Esophagus muscularis mucosa (tissue), 4 donors: Measurements from ENCODE around the gene C1S. TPM values are rescaled to one million over a fixed set of nuclear protein-coding genes. Genes with fewer than 3 reads are reported as not detected.

Experiments used
- DNase-seq: peaks from one replicate; pipeline ENCODE4 v3.0.0-alpha.2; 2017; ENCODE audit errors: extremely low spot score
- H3K27ac ChIP-seq, 4 donors: fragments of 200-600 bp; sonication (generic); replicated peaks in 1 of 4; 1 replicate in 3 of 4; 2 replicates in 1 of 4; pipeline ENCODE4 v1.5.1; 2016 to 2019; ENCODE audit warnings: mild to moderate bottlenecking in 1 of 4
- H3K27me3 ChIP-seq, 4 donors: fragments of 200-600 bp; sonication (generic); one replicate each; pipeline versions ENCODE4 v1.5.1 to v1.6.0; 2016 to 2019
- H3K36me3 ChIP-seq, 4 donors: fragments of 200-600 bp; sonication (generic); one replicate each; pipeline ENCODE4 v1.5.1; 2016 to 2019
- H3K4me1 ChIP-seq, 4 donors: fragments of 200-600 bp; sonication (generic); one replicate each; pipeline ENCODE4 v1.5.1; 2016 to 2019
- H3K4me3 ChIP-seq, 4 donors: fragments of 200-600 bp; sonication (generic); 1 replicate in 2 of 4; 2 replicates in 2 of 4; pipeline ENCODE4 v1.5.1; 2016 to 2019; ENCODE audit warnings: mild to moderate bottlenecking in 4 of 4, moderate library complexity in 1 of 4
- H3K9me3 ChIP-seq, 4 donors: fragments of 200-600 bp; sonication (generic); 1 replicate in 3 of 4; 2 replicates in 1 of 4; pipeline ENCODE4 v1.5.1; 2016 to 2019
- CTCF ChIP-seq, 3 experiments: fragments of 200-600 bp in 2 of 3; fragments of 450-650 bp in 1 of 3; sonication (generic) in 2 of 3; IDR thresholded peaks; one replicate each; pipeline ENCODE4 v1.5.1; 2017 to 2019; ENCODE audit warnings: antibody characterized with exemption in 3 of 3, mild to moderate bottlenecking in 2 of 3, moderate library complexity in 1 of 3
- EP300 ChIP-seq: sonication (generic); formaldehyde crosslinking; IDR thresholded peaks from one replicate; pipeline ENCODE4 v1.6.1; 2017; ENCODE audit warnings: antibody characterized with exemption
- POLR2A ChIP-seq: fragments of 450-650 bp; IDR thresholded peaks from one replicate; pipeline ENCODE4 v1.6.1; 2017; ENCODE audit warnings: antibody characterized with exemption, moderate library complexity, mild to moderate bottlenecking, low read depth
- POLR2AphosphoS5 ChIP-seq, 2 donors: sonication (generic); formaldehyde crosslinking; IDR thresholded peaks; one replicate each; pipeline ENCODE4 v1.6.1; 2017; ENCODE audit warnings: antibody characterized with exemption in 2 of 2
- WGBS: methylation state at CpG from one replicate; pipeline ENCODE4 v1.1.5; 2018; 5-methylcytosine and 5-hydroxymethylcytosine counted together
- intact Hi-C: fragments of 100-400 bp; cut with DNase I; formaldehyde crosslinking; loops from one replicate; pipeline ENCODE4 v1.15.1; 2023
- total RNA-seq, 4 donors: library from RNA; depleted of rRNA; stranded (reverse); fragments of >200 nt; gene quantifications; one replicate each; pipeline versions ENCODE4 v1.1.0 to v1.2.1, GENCODE V29; 2016

The C1S gene
- total RNA-seq, 4 donors from 2014 or later, result 454 to 549 (median 512) TPM

GRCh38 chr12:7073946-7074345 is 13.4 kb downstream of the C1S start:
- no peak for DNase-seq
- TF ChIP-seq CTCF (IDR thresholded peaks at IDR 0.05), result no peak
- TF ChIP-seq POLR2A, result no peak
- no peak for TF ChIP-seq EP300
- no peak for TF ChIP-seq POLR2AphosphoS5 (IDR thresholded peaks at IDR 0.05)
- Histone ChIP-seq H3K9me3 (no peaks in the 10 kb centered on the region), H3K36me3 (peaks cover 0 to 20% (median 19%) of the 10 kb centered on the region in 4 donors), H3K27me3 (no peaks in the 10 kb centered on the region), H3K4me3 (no peak overlapping the region), H3K27ac (no peak overlapping the region), H3K4me1 (peaks cover 0 to 9% (median 6%) of the 10 kb centered on the region in 4 donors)
- intact Hi-C loops, result no loop called here
- 53% methylated on average over 1 of the region's 1 CpG for WGBS

- intact Hi-C loops, result no loop called here
- H3K27me3 ChIP-seq, result no peaks in the 10 kb centered on the region
- H3K9me3 ChIP-seq, result no peaks in the 10 kb centered on the region
- peaks cover 9 to 24% (median 20%) of the 10 kb centered on the region in 4 donors for H3K4me1 ChIP-seq
- peaks cover 2 to 8% (median 4%) of the 10 kb centered on the region in 4 donors for H3K36me3 ChIP-seq
- TF ChIP-seq POLR2A (no peak), EP300 (no peak), CTCF (IDR thresholded peaks at IDR 0.05) (no peak)
- H3K4me3 ChIP-seq, result no peak overlapping the region
- WGBS, result 88% methylated on average over 3 of the region's 3 CpGs
- H3K27ac ChIP-seq, result no peak overlapping the region
- no peak for DNase-seq
Observed at GRCh38 chr12:7075518-7075917, 15.0 kb downstream of the C1S start.

DNA sequence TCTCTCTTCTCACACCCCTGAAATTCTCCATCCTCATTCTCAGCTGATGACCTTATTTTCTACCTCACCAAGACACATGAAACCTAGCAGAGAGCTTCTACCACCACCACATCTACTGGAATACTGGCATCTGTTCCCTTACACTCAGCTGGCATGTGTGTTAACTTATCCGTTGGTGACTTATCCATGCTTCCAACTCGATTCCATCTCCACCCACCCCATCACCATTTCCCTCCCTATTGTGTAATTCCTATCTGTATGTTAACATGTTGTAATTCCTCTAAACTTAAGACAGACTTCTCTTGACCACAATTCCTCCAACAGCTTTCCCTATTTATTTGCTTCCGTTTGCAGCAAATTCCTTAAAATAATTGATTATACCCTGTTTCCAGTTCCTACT is 15.4 kb downstream of the C1S start:
- Histone ChIP-seq H3K27ac (no peak overlapping the region), H3K9me3 (no peaks in the 10 kb centered on the region), H3K4me1 (peaks cover 9 to 27% (median 25%) of the 10 kb centered on the region in 4 donors), H3K36me3 (peaks cover 2 to 8% (median 6%) of the 10 kb centered on the region in 4 donors), H3K4me3 (no peak overlapping the region), H3K27me3 (no peaks in the 10 kb centered on the region)
- WGBS, result 85% methylated on average over 3 of the region's 3 CpGs
- TF ChIP-seq CTCF (IDR thresholded peaks at IDR 0.05) (no peak), EP300 (no peak), POLR2A (no peak), POLR2AphosphoS5 (IDR thresholded peaks at IDR 0.05) (no peak)
- intact Hi-C loops, result no loop called here
- DNase-seq, result no peak

DNA sequence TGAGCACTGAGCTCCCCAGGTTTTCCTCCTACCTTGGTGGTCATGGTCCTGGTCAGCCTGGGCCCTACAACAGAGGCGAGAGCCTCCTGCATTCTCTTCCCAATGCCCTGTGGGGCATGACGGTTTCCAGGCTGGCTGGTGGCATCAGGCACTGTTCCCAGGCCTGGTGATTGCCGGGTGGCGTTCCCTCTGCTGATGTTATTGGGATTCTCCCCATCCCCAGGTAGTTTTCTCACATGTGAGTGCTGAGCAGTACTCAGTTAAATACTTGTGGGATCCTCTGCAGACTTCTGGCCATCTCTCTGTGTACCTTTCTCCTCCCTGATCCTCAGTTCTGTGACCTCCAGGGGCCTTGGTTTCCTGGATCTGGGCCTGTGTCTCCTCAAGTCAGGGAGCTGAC is 16.0 kb downstream of the C1S start:
- WGBS, result 100% methylated on average over 2 of the region's 4 CpGs
- Histone ChIP-seq H3K9me3 (no peaks in the 10 kb centered on the region), H3K36me3 (peaks cover 7 to 14% (median 12%) of the 10 kb centered on the region in 4 donors), H3K27ac (no peak overlapping the region), H3K4me1 (peaks cover 9 to 31% (median 26%) of the 10 kb centered on the region in 4 donors), H3K27me3 (no peaks in the 10 kb centered on the region), H3K4me3 (no peak overlapping the region)
- TF ChIP-seq POLR2A (no peak), POLR2AphosphoS5 (IDR thresholded peaks at IDR 0.05) (no peak), EP300 (no peak), CTCF (IDR thresholded peaks at IDR 0.05) (no peak)
- DNase-seq, result no peak
- intact Hi-C loops, result no loop called here

- 75% methylated on average over 4 of the region's 4 CpGs for WGBS
- intact Hi-C loops, result no loop called here
- Histone ChIP-seq H3K27me3 (no peaks in the 10 kb centered on the region), H3K4me3 (no peak overlapping the region), H3K9me3 (no peaks in the 10 kb centered on the region), H3K36me3 (peaks cover 21 to 31% (median 26%) of the 10 kb centered on the region in 4 donors), H3K4me1 (peaks cover 9 to 38% (median 28%) of the 10 kb centered on the region in 4 donors), H3K27ac (no peak overlapping the region)
- DNase-seq, result no peak
- TF ChIP-seq POLR2A, result no peak
- TF ChIP-seq CTCF (IDR thresholded peaks at IDR 0.05), result no peak
Observed at GRCh38 chr12:7078163-7078562, 17.6 kb downstream of the C1S start.
